Nephron (organoid): ENCODE data around the gene AFF2.

ENCODE experiments used
- H3K27ac Mint-ChIP-seq, 3 experiments: 2 replicates each; pipeline ENCODE4 v1.8.0; 2020; ENCODE audit warnings: mixed read lengths in 3 of 3, mild to moderate bottlenecking in 2 of 3, moderate library complexity in 1 of 3
- H3K27me3 Mint-ChIP-seq: 2 replicates; pipeline ENCODE4 v1.8.0; 2021; ENCODE audit warnings: low read depth, mild to moderate bottlenecking, moderate library complexity, mixed read lengths
- H3K36me3 Mint-ChIP-seq: 2 replicates; pipeline ENCODE4 v1.8.0; 2020; ENCODE audit warnings: low read depth, mixed read lengths
- H3K4me1 Mint-ChIP-seq: 2 replicates; pipeline ENCODE4 v1.8.0; 2020; ENCODE audit warnings: mixed read lengths
- H3K4me3 Mint-ChIP-seq, 3 experiments: 2 replicates each; pipeline ENCODE4 v1.8.0; 2020; ENCODE audit warnings: mild to moderate bottlenecking in 3 of 3, mixed read lengths in 3 of 3, moderate library complexity in 2 of 3
- H3K9me3 Mint-ChIP-seq: 2 replicates; pipeline ENCODE4 v1.8.0; 2020; ENCODE audit warnings: mixed read lengths
- TF ChIP-seq, protein P1 (sequence below), 3 experiments: fragments of 200-600 bp; sonication (generic); IDR thresholded peaks; one replicate each; pipeline ENCODE4 v1.5.0; 2021; ENCODE audit warnings: antibody characterized with exemption in 3 of 3; ENCODE audit not compliant: unreplicated experiment in 3 of 3

AFF2 gene

GRCh38 chrX:148784137-148784536 is 283.7 kb downstream of the AFF2 start:
- Mint-ChIP-seq H3K9me3 (peaks cover 16% of the 10 kb centered on the region), H3K4me3 (no peak overlapping the region), H3K4me1 (no peaks in the 10 kb centered on the region), H3K27ac (no peak overlapping the region), H3K36me3 (peaks cover 7% of the 10 kb centered on the region), H3K27me3 (no peaks in the 10 kb centered on the region)
- TF ChIP-seq, protein P1, sequence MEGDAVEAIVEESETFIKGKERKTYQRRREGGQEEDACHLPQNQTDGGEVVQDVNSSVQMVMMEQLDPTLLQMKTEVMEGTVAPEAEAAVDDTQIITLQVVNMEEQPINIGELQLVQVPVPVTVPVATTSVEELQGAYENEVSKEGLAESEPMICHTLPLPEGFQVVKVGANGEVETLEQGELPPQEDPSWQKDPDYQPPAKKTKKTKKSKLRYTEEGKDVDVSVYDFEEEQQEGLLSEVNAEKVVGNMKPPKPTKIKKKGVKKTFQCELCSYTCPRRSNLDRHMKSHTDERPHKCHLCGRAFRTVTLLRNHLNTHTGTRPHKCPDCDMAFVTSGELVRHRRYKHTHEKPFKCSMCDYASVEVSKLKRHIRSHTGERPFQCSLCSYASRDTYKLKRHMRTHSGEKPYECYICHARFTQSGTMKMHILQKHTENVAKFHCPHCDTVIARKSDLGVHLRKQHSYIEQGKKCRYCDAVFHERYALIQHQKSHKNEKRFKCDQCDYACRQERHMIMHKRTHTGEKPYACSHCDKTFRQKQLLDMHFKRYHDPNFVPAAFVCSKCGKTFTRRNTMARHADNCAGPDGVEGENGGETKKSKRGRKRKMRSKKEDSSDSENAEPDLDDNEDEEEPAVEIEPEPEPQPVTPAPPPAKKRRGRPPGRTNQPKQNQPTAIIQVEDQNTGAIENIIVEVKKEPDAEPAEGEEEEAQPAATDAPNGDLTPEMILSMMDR (IDR thresholded peaks at IDR 0.05; ENCODE audit: unreplicated experiment in 3 of 3), result no peak

DNA sequence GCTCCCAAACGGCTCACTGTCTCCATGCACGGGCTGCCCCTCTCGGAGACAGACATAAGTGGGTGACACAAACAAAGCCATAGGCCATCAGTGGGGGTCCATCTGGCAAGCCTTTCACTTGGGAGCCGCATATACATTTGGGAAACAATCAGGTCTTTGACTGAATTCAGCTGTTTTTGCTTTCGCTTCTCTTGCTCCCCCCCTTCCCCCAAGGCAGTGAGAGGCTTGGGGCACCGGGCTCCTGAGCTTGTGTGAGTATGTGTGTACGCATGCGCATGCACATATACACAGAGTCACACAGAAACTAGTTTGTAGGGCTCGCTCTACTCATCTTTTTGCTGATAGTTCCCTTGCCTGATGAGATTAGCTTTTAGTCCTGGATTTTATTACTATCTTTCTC is 284.4 kb downstream of the AFF2 start:
- no peaks in the 10 kb centered on the region for H3K27me3 Mint-ChIP-seq
- H3K36me3 Mint-ChIP-seq, result peaks cover 6% of the 10 kb centered on the region
- no peak overlapping the region for H3K27ac Mint-ChIP-seq
- TF ChIP-seq, protein P1 (IDR thresholded peaks at IDR 0.05; ENCODE audit: unreplicated experiment in 3 of 3), result no peak
- no peak overlapping the region for H3K4me3 Mint-ChIP-seq
- H3K9me3 Mint-ChIP-seq, result peaks cover 11% of the 10 kb centered on the region
- H3K4me1 Mint-ChIP-seq, result no peaks in the 10 kb centered on the region

DNA sequence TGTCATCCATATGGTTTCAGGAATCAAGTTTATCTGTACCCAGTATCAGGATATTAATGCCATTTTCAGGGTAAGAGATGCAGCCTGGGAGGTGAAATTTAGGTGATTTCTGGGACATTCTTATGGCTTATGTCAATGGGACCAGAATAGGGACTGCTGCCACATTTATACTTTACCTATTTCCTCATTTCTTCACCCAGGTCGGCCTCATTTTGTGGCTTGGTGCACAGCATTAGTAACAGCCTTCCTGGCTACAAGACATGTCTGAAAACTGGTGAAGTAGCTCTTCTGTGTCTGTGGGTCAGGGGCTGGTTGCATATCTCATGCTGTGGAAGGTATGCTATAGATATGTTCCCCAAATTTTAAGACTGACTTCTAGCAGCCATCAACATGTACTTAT is 284.8 kb downstream of the AFF2 start:
- H3K27me3 Mint-ChIP-seq, result no peaks in the 10 kb centered on the region
- H3K36me3 Mint-ChIP-seq, result peaks cover 3% of the 10 kb centered on the region
- H3K4me1 Mint-ChIP-seq, result no peaks in the 10 kb centered on the region
- H3K4me3 Mint-ChIP-seq, result no peak overlapping the region
- TF ChIP-seq, protein P1 (IDR thresholded peaks at IDR 0.05; ENCODE audit: unreplicated experiment in 3 of 3), result no peak
- peaks cover 7% of the 10 kb centered on the region for H3K9me3 Mint-ChIP-seq
- H3K27ac Mint-ChIP-seq, result no peak overlapping the region

GRCh38 chrX:148788449-148788848 is 288.0 kb downstream of the AFF2 start:
- Mint-ChIP-seq H3K4me1 (no peaks in the 10 kb centered on the region), H3K27me3 (no peaks in the 10 kb centered on the region), H3K4me3 (no peak overlapping the region), H3K27ac (no peak overlapping the region), H3K9me3 (peaks cover 2% of the 10 kb centered on the region), H3K36me3 (no peaks in the 10 kb centered on the region)
- TF ChIP-seq, protein P1 (IDR thresholded peaks at IDR 0.05; ENCODE audit: unreplicated experiment in 3 of 3), result no peak

- Mint-ChIP-seq H3K36me3 (no peaks in the 10 kb centered on the region), H3K4me3 (no peak overlapping the region), H3K9me3 (peaks cover 2% of the 10 kb centered on the region), H3K27ac (no peak overlapping the region), H3K27me3 (no peaks in the 10 kb centered on the region), H3K4me1 (no peaks in the 10 kb centered on the region)
- TF ChIP-seq, protein P1 (IDR thresholded peaks at IDR 0.05; ENCODE audit: unreplicated experiment in 3 of 3), result no peak
These were observed 293.9 kb downstream of the AFF2 start for GRCh38 chrX:148794350-148794749.

DNA sequence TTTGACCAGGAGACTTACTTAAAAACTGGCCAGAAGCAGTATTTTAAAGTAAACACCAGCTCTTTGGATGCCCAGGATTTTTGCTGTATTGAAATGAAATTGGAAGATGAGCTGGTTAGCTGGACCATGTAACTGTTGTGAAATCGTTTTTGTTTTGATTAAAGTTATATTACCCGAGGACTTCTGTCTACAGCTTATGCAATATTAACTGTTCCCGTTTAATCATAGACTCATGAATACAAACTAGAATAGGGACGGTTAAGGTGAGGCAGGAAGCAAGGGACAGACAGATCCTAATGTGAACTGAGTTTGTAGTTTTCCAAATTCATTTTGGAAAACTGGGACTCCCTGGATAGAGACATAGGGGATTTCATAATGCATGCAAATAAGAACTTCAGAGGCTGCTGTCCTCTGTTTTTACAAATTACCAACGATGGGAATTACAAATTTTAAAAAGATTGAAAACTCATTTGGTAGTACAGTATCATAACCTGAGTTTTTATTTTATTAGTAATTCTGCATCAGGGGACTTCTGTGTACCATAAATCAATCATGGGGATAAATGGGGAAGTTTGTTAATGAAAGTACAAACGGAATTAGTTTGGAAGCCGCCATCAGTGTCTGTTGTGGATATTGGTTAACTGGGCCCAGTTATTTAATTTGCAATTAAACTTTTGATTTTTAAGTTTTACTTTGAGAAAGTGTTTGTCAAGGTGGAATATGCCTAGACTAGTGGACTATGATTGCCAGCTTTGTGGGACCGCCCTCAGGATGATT is 304.4 kb downstream of the AFF2 start:
- TF ChIP-seq, protein P1 (IDR thresholded peaks at IDR 0.05; ENCODE audit: unreplicated experiment in 3 of 3), result no peak
- H3K36me3 Mint-ChIP-seq, result no peaks in the 10 kb centered on the region
- no peak overlapping the region for H3K27ac Mint-ChIP-seq
- H3K27me3 Mint-ChIP-seq, result no peaks in the 10 kb centered on the region
- H3K4me1 Mint-ChIP-seq, result no peaks in the 10 kb centered on the region
- no peak overlapping the region for H3K4me3 Mint-ChIP-seq
- H3K9me3 Mint-ChIP-seq, result peaks cover 2% of the 10 kb centered on the region
